ENCODE results near the gene KCNT2. TPM values are rescaled to one million over a fixed set of nuclear protein-coding genes. Genes with fewer than 3 reads are reported as not detected.
"Not testable (repeated sequence)": the region's sequence is repeated elsewhere in the genome, so short reads cannot be mapped to it uniquely, and the experiment has no call there.

KCNT2 gene
- total RNA-seq, 5 donors from 2014 or later (not counting 1 experiment from before 2014, with no cell fraction given): 0.07 TPM; not detected in 4

DNA sequence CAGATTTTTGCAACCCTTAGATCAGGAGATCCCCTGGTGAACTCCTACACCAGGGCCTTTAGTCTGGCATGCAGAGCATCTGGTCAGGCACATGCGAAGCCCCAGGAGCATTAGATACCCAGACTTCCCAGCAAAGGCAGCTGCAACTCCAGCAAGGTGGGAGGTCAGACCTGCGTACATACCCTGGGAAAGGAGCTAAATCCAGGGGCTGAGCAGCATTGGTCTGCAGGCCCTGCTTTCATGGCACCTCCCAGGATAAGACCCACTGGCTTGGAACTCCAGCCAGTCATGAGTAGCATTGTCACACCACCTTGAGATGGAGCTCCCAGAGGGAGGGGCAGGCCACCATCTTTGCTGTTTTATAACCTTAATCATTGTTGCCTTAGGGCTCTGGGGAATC lies 92.3 kb downstream of the KCNT2 start:
- Mint-ChIP-seq H3K36me3 (no peaks in the 10 kb centered on the region), H3K27me3 (no peaks in the 10 kb centered on the region), H3K9me3 (peaks cover 4 to 22% (median 9%) of the 10 kb centered on the region in 3 donors), H3K4me1 (no peaks in the 10 kb centered on the region), H3K4me3 (no peak overlapping the region), H3K27ac (no peak overlapping the region)
- Histone ChIP-seq H3K27me3 (replicated peaks in 1 of 2; ENCODE audit: control insufficient read depth in 2 of 2, extremely low read depth in 1 of 2, insufficient read depth in 2 of 2, low read length in 1 of 2) (no peaks in the 10 kb centered on the region), H3K27ac (ENCODE audit: low read length) (no peak overlapping the region), H3K4me3 (ENCODE audit: control insufficient read depth in 1 of 2, extremely low read depth in 1 of 2, low read length in 1 of 2) (no peak overlapping the region), H3K9me3 (no peaks in the 10 kb centered on the region), H3K4me1 (ENCODE audit: control insufficient read depth in 1 of 2, extremely low read depth in 1 of 2, insufficient read depth in 2 of 2, low read length in 2 of 2) (no peaks in the 10 kb centered on the region), H3K36me3 (ENCODE audit: control insufficient read depth in 2 of 2, extremely low read depth in 1 of 2, insufficient read depth in 1 of 2, low read length in 1 of 2) (no peaks in the 10 kb centered on the region)
- ATAC-seq (replicated peaks in 1 of 4) (no peak), DNase-seq (no peak)
- 88% methylated on average over 2 of the region's 2 CpGs for WGBS (ENCODE audit: insufficient coverage)
- POLR2A ChIA-PET: no interaction called here
- CTCF ChIA-PET: no interaction called here

- Mint-ChIP-seq H3K4me1 (no peaks in the 10 kb centered on the region), H3K4me3 (no peak overlapping the region), H3K36me3 (no peaks in the 10 kb centered on the region), H3K27ac (no peak overlapping the region), H3K27me3 (no peaks in the 10 kb centered on the region), H3K9me3 (peaks cover 0 to 13% (median 5%) of the 10 kb centered on the region in 3 donors)
- ChIA-PET POLR2A (no interaction called here), CTCF (no interaction called here)
- Histone ChIP-seq H3K9me3 (no peaks in the 10 kb centered on the region), H3K27me3 (replicated peaks in 1 of 2; ENCODE audit: control insufficient read depth in 2 of 2, extremely low read depth in 1 of 2, insufficient read depth in 2 of 2, low read length in 1 of 2) (no peaks in the 10 kb centered on the region), H3K4me3 (ENCODE audit: control insufficient read depth in 1 of 2, extremely low read depth in 1 of 2, low read length in 1 of 2) (no peak overlapping the region), H3K4me1 (ENCODE audit: control insufficient read depth in 1 of 2, extremely low read depth in 1 of 2, insufficient read depth in 2 of 2, low read length in 2 of 2) (no peaks in the 10 kb centered on the region), H3K27ac (ENCODE audit: low read length) (no peak overlapping the region), H3K36me3 (ENCODE audit: control insufficient read depth in 2 of 2, extremely low read depth in 1 of 2, insufficient read depth in 1 of 2, low read length in 1 of 2) (no peaks in the 10 kb centered on the region)
- no CpG with 5 or more reads among the region's 2 CpGs for WGBS (ENCODE audit: insufficient coverage)
- DNase-seq (no peak), ATAC-seq (replicated peaks in 1 of 4) (no peak)
These were observed 94.4 kb downstream of the KCNT2 start for GRCh38 chr1:196513821-196514220.

DNA sequence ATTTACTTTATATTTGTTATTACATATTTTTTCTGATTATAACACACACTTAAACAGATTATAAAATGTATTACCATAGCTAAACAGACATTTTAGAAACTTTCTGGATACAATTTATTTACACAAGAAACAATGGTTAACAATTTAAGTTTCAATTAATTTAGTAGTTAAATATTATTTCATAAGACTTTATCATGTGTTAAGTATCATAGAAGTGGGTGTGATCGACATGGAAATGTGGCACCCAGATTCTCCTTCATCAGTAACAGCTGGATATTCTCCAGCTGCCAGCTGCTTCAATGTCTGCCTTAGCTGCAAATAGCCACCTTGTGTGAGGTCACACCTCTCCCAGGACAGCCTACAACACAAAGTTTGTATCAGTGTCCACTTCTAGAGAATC lies 97.8 kb downstream of the KCNT2 start:
- POLR2A ChIA-PET: no interaction called here
- Mint-ChIP-seq H3K9me3 (peaks cover 0 to 5% (median 0%) of the 10 kb centered on the region in 3 donors), H3K4me3 (no peak overlapping the region), H3K36me3 (no peaks in the 10 kb centered on the region), H3K4me1 (no peaks in the 10 kb centered on the region), H3K27me3 (no peaks in the 10 kb centered on the region), H3K27ac (no peak overlapping the region)
- Histone ChIP-seq H3K4me3 (ENCODE audit: control insufficient read depth in 1 of 2, extremely low read depth in 1 of 2, low read length in 1 of 2) (no peak overlapping the region), H3K4me1 (ENCODE audit: control insufficient read depth in 1 of 2, extremely low read depth in 1 of 2, insufficient read depth in 2 of 2, low read length in 2 of 2) (no peaks in the 10 kb centered on the region), H3K27me3 (replicated peaks in 1 of 2; ENCODE audit: control insufficient read depth in 2 of 2, extremely low read depth in 1 of 2, insufficient read depth in 2 of 2, low read length in 1 of 2) (no peaks in the 10 kb centered on the region), H3K9me3 (no peaks in the 10 kb centered on the region), H3K27ac (ENCODE audit: low read length) (no peak overlapping the region), H3K36me3 (ENCODE audit: control insufficient read depth in 2 of 2, extremely low read depth in 1 of 2, insufficient read depth in 1 of 2, low read length in 1 of 2) (no peaks in the 10 kb centered on the region)
- CTCF ChIA-PET: no interaction called here
- DNase-seq: no peak
- WGBS (ENCODE audit: insufficient coverage): 83% methylated on average over 1 of the region's 1 CpG
- ATAC-seq (replicated peaks in 1 of 4): no peak

DNA sequence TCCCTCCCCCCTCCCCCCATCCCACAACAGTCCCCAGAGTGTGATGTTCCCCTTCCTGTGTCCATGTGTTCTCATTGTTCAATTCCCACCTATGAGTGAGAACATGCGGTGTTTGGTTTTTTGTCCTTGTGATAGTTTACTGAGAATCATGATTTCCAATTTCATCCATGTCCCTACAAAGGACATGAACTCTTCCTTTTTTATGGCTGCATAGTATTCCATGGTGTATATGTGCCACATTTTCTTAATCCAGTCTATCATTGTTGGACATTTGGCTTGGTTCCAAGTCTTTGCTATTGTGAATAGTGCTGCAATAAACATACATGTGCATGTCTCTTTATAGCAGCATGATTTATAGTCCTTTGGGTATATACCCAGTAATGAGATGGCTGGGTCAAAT lies 104.0 kb downstream of the KCNT2 start:
- H3K27ac ChIP-seq (ENCODE audit: low read length); ATAC-seq (replicated peaks in 1 of 4); H3K36me3 Mint-ChIP-seq; H3K36me3 ChIP-seq (ENCODE audit: control insufficient read depth in 2 of 2, extremely low read depth in 1 of 2, insufficient read depth in 1 of 2, low read length in 1 of 2); H3K4me1 Mint-ChIP-seq; H3K9me3 ChIP-seq; DNase-seq; H3K27me3 ChIP-seq (replicated peaks in 1 of 2; ENCODE audit: control insufficient read depth in 2 of 2, extremely low read depth in 1 of 2, insufficient read depth in 2 of 2, low read length in 1 of 2); CTCF ChIA-PET; H3K4me3 ChIP-seq (ENCODE audit: control insufficient read depth in 1 of 2, extremely low read depth in 1 of 2, low read length in 1 of 2); H3K4me3 Mint-ChIP-seq; H3K27ac Mint-ChIP-seq; H3K27me3 Mint-ChIP-seq; H3K4me1 ChIP-seq (ENCODE audit: control insufficient read depth in 1 of 2, extremely low read depth in 1 of 2, insufficient read depth in 2 of 2, low read length in 2 of 2); POLR2A ChIA-PET: not testable (repeated sequence)
- no CpG with 5 or more reads among the region's 1 CpG for WGBS (ENCODE audit: insufficient coverage)
- peaks cover 3 to 10% (median 5%) of the 10 kb centered on the region in 3 donors for H3K9me3 Mint-ChIP-seq

GRCh38 chr1:196502437-196502836 lies 105.8 kb downstream of the KCNT2 start:
- ChIA-PET CTCF (no interaction called here), POLR2A (no interaction called here)
- Histone ChIP-seq H3K36me3 (ENCODE audit: control insufficient read depth in 2 of 2, extremely low read depth in 1 of 2, insufficient read depth in 1 of 2, low read length in 1 of 2) (no peaks in the 10 kb centered on the region), H3K27me3 (replicated peaks in 1 of 2; ENCODE audit: control insufficient read depth in 2 of 2, extremely low read depth in 1 of 2, insufficient read depth in 2 of 2, low read length in 1 of 2) (no peaks in the 10 kb centered on the region), H3K9me3 (no peaks in the 10 kb centered on the region), H3K4me3 (ENCODE audit: control insufficient read depth in 1 of 2, extremely low read depth in 1 of 2, low read length in 1 of 2) (no peak overlapping the region), H3K4me1 (ENCODE audit: control insufficient read depth in 1 of 2, extremely low read depth in 1 of 2, insufficient read depth in 2 of 2, low read length in 2 of 2) (no peaks in the 10 kb centered on the region), H3K27ac (ENCODE audit: low read length) (no peak overlapping the region)
- Mint-ChIP-seq H3K4me1 (no peaks in the 10 kb centered on the region), H3K27me3 (no peaks in the 10 kb centered on the region), H3K36me3 (no peaks in the 10 kb centered on the region), H3K4me3 (no peak overlapping the region), H3K27ac (no peak overlapping the region), H3K9me3 (peaks cover 3 to 10% (median 5%) of the 10 kb centered on the region in 3 donors)
- DNase-seq (no peak), ATAC-seq (replicated peaks in 1 of 4) (no peak)
- no CpG with 5 or more reads among the region's 2 CpGs for WGBS (ENCODE audit: insufficient coverage)

GRCh38 chr1:196501760-196502428 lies 106.3 kb downstream of the KCNT2 start:
- ChIA-PET POLR2A (no interaction called here), CTCF (no interaction called here)
- H3K9me3 ChIP-seq: no peaks in the 10 kb centered on the region
- 87% methylated on average over 3 of the region's 8 CpGs for whole genome bisulfite sequencing (ENCODE audit: insufficient coverage)
- no peak overlapping the region for H3K27ac ChIP-seq (ENCODE audit: low read length)
- H3K4me3 Mint-ChIP-seq: no peak overlapping the region
- H3K27ac Mint-ChIP-seq: no peak overlapping the region
- no peaks in the 10 kb centered on the region for H3K27me3 ChIP-seq (replicated peaks in 1 of 2; ENCODE audit: control insufficient read depth in 2 of 2, extremely low read depth in 1 of 2, insufficient read depth in 2 of 2, low read length in 1 of 2)
- no peaks in the 10 kb centered on the region for H3K36me3 Mint-ChIP-seq
- no peaks in the 10 kb centered on the region for H3K4me1 ChIP-seq (ENCODE audit: control insufficient read depth in 1 of 2, extremely low read depth in 1 of 2, insufficient read depth in 2 of 2, low read length in 2 of 2)
- no peaks in the 10 kb centered on the region for H3K4me1 Mint-ChIP-seq
- no peak overlapping the region for H3K4me3 ChIP-seq (ENCODE audit: control insufficient read depth in 1 of 2, extremely low read depth in 1 of 2, low read length in 1 of 2)
- DNase-seq: no peak
- no peak for ATAC-seq (replicated peaks in 1 of 4)
- peaks cover 3 to 10% (median 5%) of the 10 kb centered on the region in 3 donors for H3K9me3 Mint-ChIP-seq
- H3K36me3 ChIP-seq (ENCODE audit: control insufficient read depth in 2 of 2, extremely low read depth in 1 of 2, insufficient read depth in 1 of 2, low read length in 1 of 2): no peaks in the 10 kb centered on the region
- H3K27me3 Mint-ChIP-seq: no peaks in the 10 kb centered on the region

GRCh38 chr1:196497817-196498216 lies 110.4 kb downstream of the KCNT2 start:
- ATAC-seq (replicated peaks in 1 of 4): no peak
- ChIA-PET CTCF (no interaction called here), POLR2A (no interaction called here)
- Histone ChIP-seq H3K9me3 (no peaks in the 10 kb centered on the region), H3K4me1 (ENCODE audit: control insufficient read depth in 1 of 2, extremely low read depth in 1 of 2, insufficient read depth in 2 of 2, low read length in 2 of 2) (no peaks in the 10 kb centered on the region), H3K4me3 (ENCODE audit: control insufficient read depth in 1 of 2, extremely low read depth in 1 of 2, low read length in 1 of 2) (no peak overlapping the region), H3K36me3 (ENCODE audit: control insufficient read depth in 2 of 2, extremely low read depth in 1 of 2, insufficient read depth in 1 of 2, low read length in 1 of 2) (no peaks in the 10 kb centered on the region), H3K27ac (ENCODE audit: low read length) (no peak overlapping the region), H3K27me3 (replicated peaks in 1 of 2; ENCODE audit: control insufficient read depth in 2 of 2, extremely low read depth in 1 of 2, insufficient read depth in 2 of 2, low read length in 1 of 2) (no peaks in the 10 kb centered on the region)
- Mint-ChIP-seq H3K9me3 (no peaks in the 10 kb centered on the region), H3K4me3 (no peak overlapping the region), H3K27me3 (no peaks in the 10 kb centered on the region), H3K27ac (no peak overlapping the region), H3K4me1 (no peaks in the 10 kb centered on the region), H3K36me3 (no peaks in the 10 kb centered on the region)
- WGBS (ENCODE audit: insufficient coverage): no CpG with 5 or more reads among the region's 4 CpGs
- DNase-seq: no peak

All from T-cell (primary cell).